Neural cell (in vitro differentiated cells): ENCODE results near the gene ZNF41. TPM values are rescaled to one million over a fixed set of nuclear protein-coding genes. Genes with fewer than 3 reads are reported as not detected.

Experiments used
- H2AFZ ChIP-seq: fragments of 200-600, 300-800 bp; sonication (generic), shearing (Covaris generic); 2 replicates; pipeline ENCODE4 v1.6.0; 2014; ENCODE audit warnings: low read depth, mild to moderate bottlenecking, antibody characterized with exemption, low read length, moderate library complexity
- H3F3A ChIP-seq: fragments of 200-600 bp; shearing (Covaris generic); 2 replicates; pipeline ENCODE4 v1.6.1; 2016; ENCODE audit warnings: mild to moderate bottlenecking, moderate library complexity, mixed read lengths, antibody characterized with exemption, low read length; ENCODE audit not compliant: insufficient read depth, poor library complexity, severe bottlenecking
- H3K27ac ChIP-seq: fragments of 200-600, 300-800 bp; sonication (generic), shearing (Covaris generic); 2 replicates; pipeline ENCODE4 v1.5.1; 2014; ENCODE audit warnings: mild to moderate bottlenecking, low read length, moderate library complexity
- H3K27me3 ChIP-seq: fragments of 300-800, 200-600 bp; sonication (generic), shearing (Covaris generic); 2 replicates; pipeline ENCODE4 v1.6.0; 2014; ENCODE audit warnings: mild to moderate bottlenecking, low read depth, low read length, moderate library complexity; ENCODE audit not compliant: insufficient read depth
- H3K36me3 ChIP-seq: fragments of 300-800, 200-600 bp; sonication (generic), shearing (Covaris generic); 2 replicates; pipeline ENCODE4 v1.5.1; 2014; ENCODE audit warnings: mild to moderate bottlenecking, antibody characterized with exemption, low read length, moderate library complexity; ENCODE audit not compliant: insufficient read depth
- H3K4me2 ChIP-seq: fragments of 300-800, 200-600 bp; sonication (generic), shearing (Covaris generic); 2 replicates; pipeline ENCODE4 v1.6.0; 2014; ENCODE audit warnings: mild to moderate bottlenecking, low read length
- H3K4me3 ChIP-seq: fragments of 300-800, 200-600 bp; sonication (generic), shearing (Covaris generic); 2 replicates; pipeline ENCODE4 v1.5.1; 2014; ENCODE audit warnings: mild to moderate bottlenecking, low read length, moderate library complexity
- H3K79me2 ChIP-seq: fragments of 200-600 bp; shearing (Covaris generic); replicated peaks from 2 replicates; pipeline ENCODE4 v1.6.0; 2014; ENCODE audit warnings: mild to moderate bottlenecking, low read length, moderate library complexity; ENCODE audit not compliant: insufficient read depth
- H3K9ac ChIP-seq: fragments of 300-800, 200-600 bp; sonication (generic), shearing (Covaris generic); 2 replicates; pipeline ENCODE4 v1.6.1; 2016; ENCODE audit warnings: mild to moderate bottlenecking, low read length, mixed read lengths
- H3K9me2 ChIP-seq: fragments of 200-600 bp; shearing (Covaris generic); 2 replicates; pipeline ENCODE4 v1.6.1; 2016; ENCODE audit warnings: mild to moderate bottlenecking, low read length, mixed read lengths; ENCODE audit not compliant: insufficient read depth
- H3K9me3 ChIP-seq: fragments of 200-600, 300-800 bp; sonication (generic), shearing (Covaris generic); 2 replicates; pipeline ENCODE4 v1.6.1; 2016; ENCODE audit warnings: mild to moderate bottlenecking, mixed run types, low read length, moderate library complexity, mixed read lengths
- H4K20me1 ChIP-seq: fragments of 200-600 bp; shearing (Covaris generic); 2 replicates; pipeline ENCODE4 v1.6.1; 2016; ENCODE audit warnings: mild to moderate bottlenecking, mixed run types; ENCODE audit not compliant: insufficient read depth
- CTCF ChIP-seq: fragments of 450-650 bp; IDR thresholded peaks from 2 replicates; pipeline ENCODE4 v1.5.1; 2014; ENCODE audit warnings: antibody characterized with exemption, mild to moderate bottlenecking, moderate library complexity; ENCODE audit not compliant: poor library complexity, severe bottlenecking
- EP300 ChIP-seq: fragments of 450-650 bp; conservative IDR thresholded peaks from 2 replicates; pipeline ENCODE4 v1.6.1; 2014; ENCODE audit warnings: antibody characterized with exemption, mild to moderate bottlenecking, moderate library complexity; ENCODE audit not compliant: poor library complexity, severe bottlenecking
- EZH2 ChIP-seq: fragments of 200-600, 300-800 bp; shearing (Covaris generic), sonication (generic); IDR thresholded peaks from 2 replicates; pipeline ENCODE4 v1.6.1; 2014; ENCODE audit warnings: antibody characterized with exemption, low read length, borderline replicate concordance, mild to moderate bottlenecking; ENCODE audit not compliant: insufficient read depth, poor library complexity, severe bottlenecking
- MXI1 ChIP-seq: fragments of 450-650 bp; conservative IDR thresholded peaks from 2 replicates; pipeline ENCODE4 v1.6.1; 2014; ENCODE audit warnings: antibody characterized with exemption, mild to moderate bottlenecking; ENCODE audit not compliant: poor library complexity, severe bottlenecking
- POLR2AphosphoS5 ChIP-seq: IDR thresholded peaks from 2 replicates; pipeline ENCODE4 v1.6.1; 2012
- RAD21 ChIP-seq: fragments of 450-650 bp; conservative IDR thresholded peaks from 2 replicates; pipeline ENCODE4 v1.6.1; 2014; ENCODE audit warnings: antibody characterized with exemption, mild to moderate bottlenecking, moderate library complexity
- REST ChIP-seq: IDR thresholded peaks from 2 replicates; pipeline ENCODE4 v1.6.1; 2012; ENCODE audit warnings: borderline replicate concordance
- SMC3 ChIP-seq: fragments of 450-650 bp; conservative IDR thresholded peaks from 2 replicates; pipeline ENCODE4 v1.6.1; 2014; ENCODE audit warnings: antibody characterized with exemption, mild to moderate bottlenecking, moderate library complexity; ENCODE audit not compliant: poor library complexity
- TAF1 ChIP-seq: IDR thresholded peaks from 2 replicates; pipeline ENCODE4 v1.6.1; 2012; ENCODE audit warnings: low read depth
- polyA plus RNA-seq: library from polyadenylated mRNA; depleted of rRNA; stranded (reverse); fragments of >200 nt; gene quantifications from 2 replicates; pipeline ENCODE4 v1.2.3, GENCODE V29; 2014

Gene ZNF41
- polyA plus RNA-seq, 1 donor from 2014 or later, result 7.9 TPM

GRCh38 chrX:47529548-47529947 lies 46.5 kb upstream of the ZNF41 start:
- Histone ChIP-seq H3K9ac (no peak overlapping the region), H3K79me2 (no peaks in the 10 kb centered on the region), H3K9me2 (no peaks in the 10 kb centered on the region), H2AFZ (no peak overlapping the region), H3K27me3 (no peaks in the 10 kb centered on the region), H3F3A (no peaks in the 10 kb centered on the region), H3K27ac (no peak overlapping the region), H3K9me3 (no peaks in the 10 kb centered on the region), H3K4me3 (no peak overlapping the region), H4K20me1 (no peaks in the 10 kb centered on the region), H3K36me3 (no peaks in the 10 kb centered on the region), H3K4me2 (no peak overlapping the region)
- TF ChIP-seq RAD21 (no peak), SMC3 (no peak), EZH2 (no peak), EP300 (no peak), POLR2AphosphoS5 (no peak)

- H3K9me3 ChIP-seq, result no peaks in the 10 kb centered on the region
- H3K79me2 ChIP-seq, result no peaks in the 10 kb centered on the region
- peak overlapping the region; percentile 65 for H3K9ac ChIP-seq
- no peaks in the 10 kb centered on the region for H3K9me2 ChIP-seq
- H2AFZ ChIP-seq, result no peak overlapping the region
- H3K4me2 ChIP-seq, result no peak overlapping the region
- no peaks in the 10 kb centered on the region for H3K36me3 ChIP-seq
- H3K27ac ChIP-seq, result no peak overlapping the region
- H3K4me3 ChIP-seq, result peak overlapping the region; percentile 63
- H3K27me3 ChIP-seq, result no peaks in the 10 kb centered on the region
- H4K20me1 ChIP-seq, result no peaks in the 10 kb centered on the region
- TF ChIP-seq SMC3 (no peak), MXI1 (peak; percentile 3)
- no peaks in the 10 kb centered on the region for H3F3A ChIP-seq
These were observed 40.7 kb upstream of the ZNF41 start for GRCh38 chrX:47523713-47524166.

- H3K79me2 ChIP-seq, result no peaks in the 10 kb centered on the region
- no peaks in the 10 kb centered on the region for H3F3A ChIP-seq
- peak; percentile 35 for TF ChIP-seq EP300
- no peak for TF ChIP-seq EZH2
- peak; percentile 84 for TF ChIP-seq CTCF
- peak; percentile 92 for TF ChIP-seq SMC3
- TF ChIP-seq MXI1, result peak; percentile 38
- TF ChIP-seq RAD21, result peak; percentile 93
- no peak for TF ChIP-seq REST
- TF ChIP-seq TAF1, result no peak
- TF ChIP-seq POLR2AphosphoS5, result peak; percentile 65
- H4K20me1 ChIP-seq, result no peaks in the 10 kb centered on the region
- H2AFZ ChIP-seq, result peak overlapping the region; percentile 14
- H3K36me3 ChIP-seq, result no peaks in the 10 kb centered on the region
- H3K27ac ChIP-seq, result peak overlapping the region; percentile 56
- peak overlapping the region; percentile 65 for H3K9ac ChIP-seq
- no peaks in the 10 kb centered on the region for H3K27me3 ChIP-seq
- H3K4me3 ChIP-seq, result peak overlapping the region; percentile 63
- H3K4me2 ChIP-seq, result peak overlapping the region; percentile 14
- H3K9me2 ChIP-seq, result no peaks in the 10 kb centered on the region
- H3K9me3 ChIP-seq, result no peaks in the 10 kb centered on the region
These were observed 40.3 kb upstream of the ZNF41 start for GRCh38 chrX:47523297-47523696.
